ENCODE results near the gene IRAK2. TPM values are rescaled to one million over a fixed set of nuclear protein-coding genes. Genes with fewer than 3 reads are reported as not detected.

IRAK2 gene, protein sequence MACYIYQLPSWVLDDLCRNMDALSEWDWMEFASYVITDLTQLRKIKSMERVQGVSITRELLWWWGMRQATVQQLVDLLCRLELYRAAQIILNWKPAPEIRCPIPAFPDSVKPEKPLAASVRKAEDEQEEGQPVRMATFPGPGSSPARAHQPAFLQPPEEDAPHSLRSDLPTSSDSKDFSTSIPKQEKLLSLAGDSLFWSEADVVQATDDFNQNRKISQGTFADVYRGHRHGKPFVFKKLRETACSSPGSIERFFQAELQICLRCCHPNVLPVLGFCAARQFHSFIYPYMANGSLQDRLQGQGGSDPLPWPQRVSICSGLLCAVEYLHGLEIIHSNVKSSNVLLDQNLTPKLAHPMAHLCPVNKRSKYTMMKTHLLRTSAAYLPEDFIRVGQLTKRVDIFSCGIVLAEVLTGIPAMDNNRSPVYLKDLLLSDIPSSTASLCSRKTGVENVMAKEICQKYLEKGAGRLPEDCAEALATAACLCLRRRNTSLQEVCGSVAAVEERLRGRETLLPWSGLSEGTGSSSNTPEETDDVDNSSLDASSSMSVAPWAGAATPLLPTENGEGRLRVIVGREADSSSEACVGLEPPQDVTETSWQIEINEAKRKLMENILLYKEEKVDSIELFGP
- 3.2 and 4.0 TPM in 2 replicates for total RNA-seq

DNA sequence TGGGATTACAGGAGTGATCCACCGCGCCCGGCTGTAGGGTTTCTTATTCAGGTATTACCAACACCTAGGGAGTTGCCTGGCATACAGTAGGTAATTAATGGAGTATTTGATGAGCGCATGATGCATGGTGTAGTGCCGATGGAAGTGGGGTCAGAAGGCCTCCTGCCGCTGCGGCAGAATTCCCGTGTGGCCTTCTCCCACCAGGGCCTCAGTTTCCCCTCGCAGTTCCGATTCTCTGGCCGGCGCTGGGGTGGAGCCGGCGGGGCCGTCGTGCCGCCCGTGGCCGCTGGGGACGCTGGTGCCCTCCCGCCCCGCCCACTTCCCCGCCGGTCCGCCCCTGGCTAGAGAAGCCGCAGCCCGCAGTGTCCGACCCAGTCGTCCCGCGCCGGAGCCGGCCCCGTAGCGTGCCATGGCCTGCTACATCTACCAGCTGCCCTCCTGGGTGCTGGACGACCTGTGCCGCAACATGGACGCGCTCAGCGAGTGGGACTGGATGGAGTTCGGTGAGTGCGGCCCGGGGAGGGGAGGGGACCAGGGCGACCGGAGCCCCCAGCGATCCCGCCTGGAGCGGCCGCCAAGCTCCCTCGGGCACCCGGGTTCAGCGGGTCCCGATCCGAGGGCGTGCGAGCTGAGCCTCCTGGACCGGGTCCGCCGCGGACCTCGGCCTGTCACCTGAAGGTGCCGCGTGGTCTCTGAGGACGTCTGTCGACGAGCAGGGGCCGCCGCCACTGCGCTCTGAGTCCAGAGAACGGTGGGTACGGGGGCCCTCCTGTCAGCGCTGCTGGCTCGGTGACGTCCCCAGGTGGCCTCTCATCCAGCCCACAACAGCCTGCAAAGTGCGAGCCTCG, at the start of gene IRAK2:
TSS of gene IRAK2 (plus strand) at position 374 of the 848 bp plus-strand sequence. CDS start at position 410, 36 bp downstream.
- no peaks in the 10 kb centered on the region for H3K9me3 ChIP-seq (ENCODE audit: low read depth, low read length)
- TF ChIP-seq CTCF (IDR thresholded peaks at IDR 0.05; ENCODE audit: extremely low read depth, low read depth, low read length) = peak; percentile 45
- H3K27me3 ChIP-seq (ENCODE audit: insufficient read depth, low read length) = no peaks in the 10 kb centered on the region
- H3K4me1 ChIP-seq (ENCODE audit: insufficient read depth, low read length) = peaks cover 8% of the 10 kb centered on the region
- peak within 1 kb of the TSS; percentile 95 for H3K4me2 ChIP-seq (ENCODE audit: insufficient read depth, low read length)
- H3K79me2 ChIP-seq (ENCODE audit: insufficient read depth, low read length) = peaks cover 15% of the 10 kb centered on the region
- peak within 1 kb of the TSS; percentile 79 for H3K27ac ChIP-seq (ENCODE audit: low read depth, low read length)
- peak within 1 kb of the TSS; percentile 98 for H3K4me3 ChIP-seq (ENCODE audit: insufficient read depth, low read length)
- no peaks in the 10 kb centered on the region for H4K20me1 ChIP-seq (ENCODE audit: insufficient read depth, low read length)
- peak within 1 kb of the TSS; percentile 96 for H2AFZ ChIP-seq (ENCODE audit: low read length)
- DNase-seq (ENCODE audit: insufficient read length, low spot score, missing footprints) = peak; percentile 98
- no peaks in the 10 kb centered on the region for H3K36me3 ChIP-seq (ENCODE audit: insufficient read depth, low read length)

DNA sequence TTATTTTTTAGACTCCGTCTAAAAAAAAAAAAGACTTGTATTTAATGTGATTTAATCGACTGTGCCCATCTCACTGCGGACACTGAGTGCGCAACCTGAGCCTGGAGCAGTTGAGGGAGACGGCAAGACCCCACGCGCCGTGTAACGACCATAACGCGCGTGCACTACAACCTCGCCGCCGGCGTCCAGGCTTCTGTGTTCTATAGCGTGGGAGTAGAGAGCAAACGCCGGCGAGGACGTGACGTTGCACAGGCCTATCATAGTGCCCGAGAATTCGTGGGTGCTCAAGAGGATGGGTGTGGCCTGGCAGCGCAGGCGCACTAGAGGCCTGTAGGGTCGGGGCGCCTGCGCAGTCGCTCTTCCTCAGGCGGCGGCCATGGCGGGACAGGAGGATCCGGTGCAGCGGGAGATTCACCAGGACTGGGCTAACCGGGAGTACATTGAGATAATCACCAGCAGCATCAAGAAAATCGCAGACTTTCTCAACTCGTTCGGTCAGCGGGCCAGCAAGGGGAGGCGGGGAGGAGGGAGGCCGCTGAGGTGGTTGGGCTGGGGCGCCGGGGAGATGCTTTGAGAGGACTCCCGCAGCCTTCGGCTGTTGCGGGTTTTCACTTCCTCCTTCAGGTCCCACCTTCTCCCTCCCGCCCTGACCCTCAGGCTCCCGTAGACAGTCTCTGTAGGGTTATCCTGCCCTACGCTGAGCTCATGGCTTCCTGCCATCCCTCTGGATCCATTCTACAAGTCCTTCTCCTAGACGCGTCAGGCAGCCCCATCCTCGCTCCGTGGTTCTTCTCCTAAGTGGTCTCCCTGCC, 49.2 kb upstream of the IRAK2 start, which contains the start of gene BRK1:
TSS of gene BRK1 (plus strand) at position 350 of the 812 bp plus-strand sequence. CDS start at position 377, 27 bp downstream.
- Histone ChIP-seq H4K20me1 (ENCODE audit: insufficient read depth, low read length) (peaks cover 33% of the 10 kb centered on the region), H2AFZ (ENCODE audit: low read length) (peak within 1 kb of the TSS; percentile 98), H3K9me3 (ENCODE audit: low read depth, low read length) (no peaks in the 10 kb centered on the region), H3K4me2 (ENCODE audit: insufficient read depth, low read length) (peak within 1 kb of the TSS; percentile 97), H3K4me3 (ENCODE audit: insufficient read depth, low read length) (peak within 1 kb of the TSS; percentile 92), H3K27ac (ENCODE audit: low read depth, low read length) (peak within 1 kb of the TSS; percentile 87), H3K36me3 (ENCODE audit: insufficient read depth, low read length) (peaks cover 6% of the 10 kb centered on the region), H3K79me2 (ENCODE audit: insufficient read depth, low read length) (peaks cover 50% of the 10 kb centered on the region), H3K27me3 (ENCODE audit: insufficient read depth, low read length) (no peaks in the 10 kb centered on the region), H3K4me1 (ENCODE audit: insufficient read depth, low read length) (peaks cover 13% of the 10 kb centered on the region)
- DNase-seq (ENCODE audit: insufficient read length, low spot score, missing footprints) = peak; percentile 99
- no peak for TF ChIP-seq CTCF (IDR thresholded peaks at IDR 0.05; ENCODE audit: extremely low read depth, low read depth, low read length)

GRCh38 chr3:10116138-10116460, 48.6 kb upstream of the IRAK2 start:
- Histone ChIP-seq H3K27me3 (ENCODE audit: insufficient read depth, low read length) (no peaks in the 10 kb centered on the region), H3K36me3 (ENCODE audit: insufficient read depth, low read length) (peaks cover 6% of the 10 kb centered on the region), H2AFZ (ENCODE audit: low read length) (peak overlapping the region; percentile 94), H3K27ac (ENCODE audit: low read depth, low read length) (peak overlapping the region; percentile 87), H4K20me1 (ENCODE audit: insufficient read depth, low read length) (peaks cover 38% of the 10 kb centered on the region), H3K79me2 (ENCODE audit: insufficient read depth, low read length) (peaks cover 56% of the 10 kb centered on the region), H3K9me3 (ENCODE audit: low read depth, low read length) (no peaks in the 10 kb centered on the region), H3K4me3 (ENCODE audit: insufficient read depth, low read length) (peak overlapping the region; percentile 92), H3K4me1 (ENCODE audit: insufficient read depth, low read length) (peaks cover 13% of the 10 kb centered on the region), H3K4me2 (ENCODE audit: insufficient read depth, low read length) (peak overlapping the region; percentile 97)
- DNase-seq (ENCODE audit: insufficient read length, low spot score, missing footprints) = no peak
- TF ChIP-seq CTCF (IDR thresholded peaks at IDR 0.05; ENCODE audit: extremely low read depth, low read depth, low read length) = no peak

All from osteoblast (primary cell).